ENCODE results near the gene REEP1. TPM values are rescaled to one million over a fixed set of nuclear protein-coding genes. Genes with fewer than 3 reads are reported as not detected.

The REEP1 gene
- total RNA-seq, 1 experiment from 2014 or later: not detected

GRCh38 chr2:86238354-86238753 is 99.1 kb downstream of the REEP1 start:
- ChIA-PET CTCF (no interaction called here), POLR2A (no interaction called here)
- no peak for TF ChIP-seq CTCF (IDR thresholded peaks at IDR 0.05; ENCODE audit: unreplicated experiment)
- DNase-seq (ENCODE audit: unreplicated experiment): no peak
- Mint-ChIP-seq H3K9me3 (ENCODE audit: unreplicated experiment) (no peaks in the 10 kb centered on the region), H3K27ac (ENCODE audit: low read depth, unreplicated experiment) (no peak overlapping the region), H3K36me3 (ENCODE audit: insufficient read depth, unreplicated experiment) (no peaks in the 10 kb centered on the region), H3K4me3 (ENCODE audit: unreplicated experiment) (no peak overlapping the region), H3K27me3 (ENCODE audit: insufficient read depth, unreplicated experiment) (peaks cover 16% of the 10 kb centered on the region), H3K4me1 (ENCODE audit: insufficient read depth, unreplicated experiment) (no peaks in the 10 kb centered on the region)
- no TSS peak for BruUV-seq (replicated peaks)
- intact Hi-C loops (cut with micrococcal nuclease): no loop called here

- Mint-ChIP-seq H3K4me3 (ENCODE audit: unreplicated experiment) (no peak overlapping the region), H3K27ac (ENCODE audit: low read depth, unreplicated experiment) (no peak overlapping the region), H3K9me3 (ENCODE audit: unreplicated experiment) (no peaks in the 10 kb centered on the region), H3K36me3 (ENCODE audit: insufficient read depth, unreplicated experiment) (no peaks in the 10 kb centered on the region), H3K27me3 (ENCODE audit: insufficient read depth, unreplicated experiment) (peaks cover 4% of the 10 kb centered on the region), H3K4me1 (ENCODE audit: insufficient read depth, unreplicated experiment) (no peaks in the 10 kb centered on the region)
- ChIA-PET POLR2A (interaction anchor here (0.6 kb wide), 2 partner anchors 53 to 462 kb away, joined by 3 read pairs; no protein-coding TSS in a partner anchor), CTCF (interaction anchor here (1.1 kb wide), 1 partner anchor 99 kb away, joined by 3 read pairs; no protein-coding TSS in a partner anchor)
- TF ChIP-seq CTCF (IDR thresholded peaks at IDR 0.05; ENCODE audit: unreplicated experiment): no peak
- intact Hi-C loops (cut with micrococcal nuclease): no loop called here
- no TSS peak for BruUV-seq (replicated peaks)
- DNase-seq (ENCODE audit: unreplicated experiment): no peak
Measured at GRCh38 chr2:86237172-86237571, 100.3 kb downstream of the REEP1 start.

- H3K4me3 Mint-ChIP-seq (ENCODE audit: unreplicated experiment): no peak overlapping the region
- intact Hi-C loops (cut with micrococcal nuclease): no loop called here
- H3K9me3 Mint-ChIP-seq (ENCODE audit: unreplicated experiment): no peaks in the 10 kb centered on the region
- no peaks in the 10 kb centered on the region for H3K4me1 Mint-ChIP-seq (ENCODE audit: insufficient read depth, unreplicated experiment)
- TF ChIP-seq CTCF (IDR thresholded peaks at IDR 0.05; ENCODE audit: unreplicated experiment): no peak
- H3K27ac Mint-ChIP-seq (ENCODE audit: low read depth, unreplicated experiment): no peak overlapping the region
- H3K27me3 Mint-ChIP-seq (ENCODE audit: insufficient read depth, unreplicated experiment): no peaks in the 10 kb centered on the region
- no peak for DNase-seq (ENCODE audit: unreplicated experiment)
- H3K36me3 Mint-ChIP-seq (ENCODE audit: insufficient read depth, unreplicated experiment): no peaks in the 10 kb centered on the region
- ChIA-PET POLR2A (no interaction called here), CTCF (interaction anchor here (0.7 to 1.8 kb wide), 2 partner anchors 14 to 15 kb away, joined by 4 to 6 read pairs; no protein-coding TSS in a partner anchor)
- no TSS peak for BruUV-seq (replicated peaks)
Measured at GRCh38 chr2:86235196-86235980, 102.0 kb downstream of the REEP1 start.

- intact Hi-C loops (cut with micrococcal nuclease): no loop called here
- TF ChIP-seq CTCF (IDR thresholded peaks at IDR 0.05; ENCODE audit: unreplicated experiment): no peak
- POLR2A ChIA-PET: no interaction called here
- Mint-ChIP-seq H3K36me3 (ENCODE audit: insufficient read depth, unreplicated experiment) (no peaks in the 10 kb centered on the region), H3K4me3 (ENCODE audit: unreplicated experiment) (no peak overlapping the region), H3K27ac (ENCODE audit: low read depth, unreplicated experiment) (no peak overlapping the region), H3K4me1 (ENCODE audit: insufficient read depth, unreplicated experiment) (no peaks in the 10 kb centered on the region), H3K9me3 (ENCODE audit: unreplicated experiment) (no peaks in the 10 kb centered on the region), H3K27me3 (ENCODE audit: insufficient read depth, unreplicated experiment) (no peaks in the 10 kb centered on the region)
- CTCF ChIA-PET: no interaction called here
- no TSS peak for BruUV-seq (replicated peaks)
- no peak for DNase-seq (ENCODE audit: unreplicated experiment)
Measured at GRCh38 chr2:86234563-86235131, 102.8 kb downstream of the REEP1 start.

Measured in MCF 10A (cell line).